HG03175 (cell line): ENCODE data around the gene VIPR1.
"Not testable (repeated sequence)": the region's sequence is repeated elsewhere in the genome, so short reads cannot be mapped to it uniquely, and the experiment has no call there.

ENCODE experiments used
- ATAC-seq: cut with Tn5 transposase; IDR thresholded peaks from one replicate; pipeline ENCODE4 v1.9.1; 2021; ENCODE audit warnings: mild to moderate bottlenecking, moderate library complexity; ENCODE audit not compliant: unreplicated experiment

Gene VIPR1

DNA sequence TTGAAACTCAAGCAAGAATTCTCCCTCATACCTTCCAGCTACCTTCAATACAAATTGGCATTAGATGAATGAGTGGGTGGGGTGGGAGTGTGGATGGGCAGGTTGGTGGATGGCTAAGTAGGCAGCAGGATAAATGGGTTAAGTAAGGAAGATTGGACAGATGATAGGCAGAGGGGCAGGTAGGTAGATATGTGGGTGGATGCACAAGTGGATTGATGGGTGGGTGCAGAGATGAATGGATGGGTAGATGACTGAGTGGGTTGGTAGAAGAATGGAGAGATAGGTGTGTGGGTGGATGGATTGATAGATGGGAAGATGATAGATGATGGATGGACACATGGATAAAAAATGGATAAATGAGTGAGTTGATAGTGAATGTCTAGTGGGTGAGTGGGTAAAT lies 27.6 kb downstream of the VIPR1 start:
- ATAC-seq, result no peak

- ATAC-seq, result no peak
Measured at GRCh38 chr3:42531470-42531869, 29.0 kb downstream of the VIPR1 start.

GRCh38 chr3:42532229-42532628 lies 29.8 kb downstream of the VIPR1 start:
- no peak for ATAC-seq

GRCh38 chr3:42533161-42533897 lies 30.9 kb downstream of the VIPR1 start:
- ATAC-seq, result no peak

- ATAC-seq, result no peak
Measured at GRCh38 chr3:42535981-42536784, 33.7 kb downstream of the VIPR1 start.

DNA sequence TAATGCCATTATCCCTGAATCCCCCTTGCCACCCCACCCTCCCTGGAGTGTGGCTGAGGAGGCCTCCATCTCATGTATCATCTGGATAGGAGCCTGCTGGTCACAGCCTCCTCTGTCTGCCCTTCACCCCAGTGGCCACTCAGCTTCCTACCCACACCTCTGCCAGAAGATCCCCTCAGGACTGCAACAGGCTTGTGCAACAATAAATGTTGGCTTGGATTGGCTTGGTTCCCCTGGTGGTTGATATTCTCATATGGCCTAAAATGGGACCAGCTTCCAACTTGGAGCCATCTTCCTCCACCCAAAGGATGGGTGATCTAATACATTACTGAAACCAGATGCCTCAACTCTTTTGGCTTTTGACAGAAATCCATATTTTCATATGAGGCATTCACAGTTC lies 34.9 kb downstream of the VIPR1 start:
- no peak for ATAC-seq

DNA sequence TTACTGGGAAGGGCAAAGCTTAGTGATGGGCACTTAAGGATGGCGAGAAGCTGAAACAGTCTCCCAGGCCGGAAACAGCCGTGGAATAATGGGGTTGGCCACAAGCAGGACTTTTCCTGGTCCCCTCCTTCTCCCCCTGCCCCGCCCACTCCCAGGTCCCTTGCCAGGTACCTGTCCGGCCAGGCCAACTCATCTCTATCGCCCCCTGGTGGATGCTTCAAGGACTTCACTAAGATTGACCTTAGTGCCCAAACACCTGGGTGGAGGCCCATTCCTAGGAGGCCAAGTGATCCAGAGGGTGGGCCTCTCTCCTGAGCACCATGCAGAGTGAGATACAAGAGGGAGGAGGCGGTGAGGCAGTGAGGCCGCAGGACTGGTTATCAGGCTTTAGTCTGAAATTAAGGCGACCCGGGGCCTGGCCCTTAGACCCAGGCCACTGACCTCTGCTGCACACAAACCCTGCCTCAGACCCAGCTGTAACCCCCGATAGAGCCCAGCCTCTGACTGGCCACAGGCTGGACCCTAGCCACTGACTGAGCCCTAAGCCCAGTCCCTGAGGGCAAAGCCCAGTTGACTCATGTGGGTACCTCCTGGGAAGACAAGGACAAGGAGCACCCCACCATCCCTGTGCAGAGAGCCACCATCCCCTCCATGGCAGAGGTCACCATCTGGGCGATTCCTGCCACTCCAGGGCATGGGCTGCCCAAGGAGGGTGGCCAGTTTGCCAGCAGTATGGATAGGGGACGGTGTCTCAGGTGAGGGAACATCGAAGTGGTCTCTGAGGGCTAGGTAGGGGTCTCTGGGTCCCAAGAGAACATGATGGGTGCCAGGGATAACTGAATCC lies 37.6 kb downstream of the VIPR1 start:
- ATAC-seq, result peak; percentile 52

DNA sequence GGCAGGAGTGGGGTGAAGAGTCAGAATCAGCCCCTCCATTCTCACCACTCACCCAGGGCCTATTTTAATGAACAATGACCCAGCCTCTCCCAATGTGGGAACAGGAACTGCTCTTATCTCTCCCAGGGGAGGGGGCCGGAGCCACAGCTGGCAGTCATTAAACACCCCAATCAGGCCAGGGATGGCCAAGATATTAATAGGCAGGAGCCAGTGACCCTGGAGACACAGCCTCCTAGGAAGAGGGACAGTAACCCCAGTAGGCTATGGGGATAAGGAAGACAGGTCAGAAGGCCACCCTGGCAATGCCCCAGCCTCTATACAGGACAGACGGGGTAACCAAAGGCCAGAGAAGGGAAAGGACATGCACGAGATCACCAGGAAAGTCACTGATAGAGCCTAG lies 38.6 kb downstream of the VIPR1 start:
- ATAC-seq, result no peak

DNA sequence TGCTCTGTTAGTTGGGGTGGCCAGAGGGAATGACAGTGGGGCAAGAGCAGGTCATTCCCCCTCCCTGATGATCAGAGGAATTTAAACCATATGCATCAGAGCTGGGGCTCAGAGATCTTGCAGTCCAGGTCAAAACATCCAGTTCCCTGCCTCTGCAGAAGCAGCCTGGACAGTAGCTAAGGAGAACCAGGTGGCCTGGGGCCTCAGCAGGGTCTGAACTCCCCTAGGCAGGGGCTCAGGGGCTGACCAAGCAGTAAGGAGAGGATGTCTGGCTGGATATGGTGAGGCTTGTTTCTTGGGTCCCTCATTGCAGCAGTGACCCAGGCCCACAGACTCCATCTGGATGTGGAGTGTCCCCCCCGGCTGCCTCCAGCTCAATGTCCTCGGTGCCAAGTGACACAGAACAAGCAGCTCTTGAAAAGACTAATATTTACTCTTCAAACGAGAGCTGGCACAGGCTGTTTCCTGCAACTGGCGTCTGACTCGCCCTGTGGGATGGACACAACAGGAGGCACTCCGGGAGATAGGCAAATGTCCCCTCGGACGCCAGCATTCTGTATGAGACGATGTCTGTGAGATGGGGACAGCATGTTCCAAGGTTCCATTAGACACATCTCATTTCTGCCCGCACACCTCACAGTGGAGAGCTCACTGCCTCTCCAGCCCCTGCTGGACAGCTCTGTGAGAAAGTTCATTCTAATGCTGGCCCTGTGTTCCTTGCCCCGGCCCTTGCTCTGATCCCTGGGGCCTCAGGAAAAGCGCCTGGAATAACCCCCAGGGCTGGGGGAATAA lies 42.2 kb downstream of the VIPR1 start:
- ATAC-seq, result no peak

GRCh38 chr3:42545284-42545900 lies 42.9 kb downstream of the VIPR1 start:
- ATAC-seq, result no peak

GRCh38 chr3:42546691-42547213 lies 44.3 kb downstream of the VIPR1 start:
- no peak for ATAC-seq

DNA sequence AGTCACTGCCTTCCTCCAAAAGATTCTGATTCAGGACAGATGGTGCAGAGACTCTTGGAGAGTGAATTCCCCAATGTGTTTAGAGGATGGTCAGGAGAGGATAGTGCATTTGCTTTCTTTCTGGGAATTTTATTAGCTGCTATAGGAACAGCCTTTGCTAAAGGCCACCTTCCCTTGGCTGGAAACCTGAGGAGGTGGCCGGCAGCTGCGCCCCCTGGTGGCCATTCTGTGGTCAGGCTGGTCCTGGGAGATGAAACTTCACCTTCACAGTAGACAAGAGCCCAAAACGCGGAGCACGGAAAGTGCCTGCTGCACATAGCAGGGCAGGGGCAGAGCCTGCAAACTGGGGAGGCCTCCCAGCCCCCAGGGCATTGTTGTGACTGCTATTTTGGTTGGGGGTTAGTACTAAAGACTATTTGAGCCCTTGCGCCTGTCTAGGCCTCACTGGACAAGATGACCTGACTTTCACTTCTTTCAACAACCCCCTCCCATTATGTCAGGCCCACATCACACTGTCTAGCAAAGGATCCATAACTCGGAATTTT lies 45.0 kb downstream of the VIPR1 start:
- peak; percentile 72 for ATAC-seq

DNA sequence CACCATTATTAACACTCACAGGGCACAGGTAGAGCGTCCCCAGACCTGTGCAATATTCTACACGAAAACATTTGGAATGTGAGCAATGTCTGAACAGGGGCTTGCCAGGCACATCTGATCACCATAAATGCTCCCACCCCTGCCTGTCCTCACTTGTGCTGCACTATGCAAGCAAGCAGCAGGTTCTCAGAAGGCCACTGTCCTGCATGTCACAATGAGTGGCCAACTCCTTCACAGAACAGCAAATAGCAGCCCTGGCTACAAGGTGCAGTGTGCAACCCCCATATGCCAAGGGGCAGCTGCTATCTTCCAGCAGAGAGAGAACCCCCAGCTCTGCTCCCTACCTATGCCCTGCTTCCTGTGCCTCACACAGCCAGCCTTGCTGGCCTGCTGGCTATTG lies 46.7 kb downstream of the VIPR1 start:
- ATAC-seq, result no peak

DNA sequence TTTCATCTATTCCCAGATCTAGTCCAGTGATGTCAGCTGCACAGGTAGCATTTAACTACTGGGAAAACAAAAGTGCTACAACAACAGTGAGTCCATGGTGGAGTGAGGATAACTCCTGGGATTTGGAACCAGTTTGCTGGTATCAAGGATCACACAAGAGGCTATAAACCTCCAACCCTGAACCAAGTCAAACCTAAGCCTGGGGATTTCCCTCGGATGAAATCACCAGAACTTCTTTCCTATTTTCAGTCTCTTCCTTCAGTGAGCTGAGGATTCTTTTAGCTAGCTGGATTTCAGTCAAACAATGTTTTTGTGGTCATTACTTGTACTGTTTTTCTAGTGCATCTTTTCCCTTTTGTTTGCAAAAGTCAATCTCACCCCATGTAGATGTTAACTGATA lies 47.8 kb downstream of the VIPR1 start:
- ATAC-seq, result no peak

DNA sequence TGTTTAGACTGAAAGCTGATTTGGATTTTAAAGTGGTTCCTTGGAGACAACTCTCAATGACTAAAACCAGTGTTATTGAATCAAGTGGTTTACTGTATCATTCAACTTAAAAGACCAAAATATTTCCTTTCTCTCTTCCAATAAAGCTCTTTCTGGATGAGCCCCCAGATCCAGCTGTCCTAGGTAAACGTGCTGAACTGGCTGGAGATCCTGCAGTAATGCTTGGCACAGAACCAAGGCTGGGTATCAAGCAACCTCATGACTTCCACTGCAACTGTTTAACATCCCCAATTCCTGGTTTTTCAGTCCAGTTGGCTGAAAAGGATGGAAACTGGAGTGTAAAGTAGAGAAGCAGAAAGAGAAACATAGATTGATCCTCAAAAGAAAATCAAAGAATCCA lies 50.4 kb downstream of the VIPR1 start:
- ATAC-seq, result no peak

GRCh38 chr3:42556089-42556632 lies 53.7 kb downstream of the VIPR1 start:
- ATAC-seq, result peak; percentile 91

GRCh38 chr3:42556817-42557216 lies 54.4 kb downstream of the VIPR1 start:
- ATAC-seq, result not testable (repeated sequence)

GRCh38 chr3:42557854-42558253 lies 55.4 kb downstream of the VIPR1 start:
- no peak for ATAC-seq
